Body of pancreas (tissue), 4 donors: ENCODE results near the gene SLC35F3.

Experiments used
- CTCF ChIP-seq, 7 experiments: fragments of 450-650 bp in 4 of 7; fragments of 200-600 bp in 3 of 7; sonication (generic) in 3 of 7; IDR thresholded peaks; one replicate each; pipeline ENCODE4 v1.5.1; 2016 to 2019; ENCODE audit warnings: antibody characterized with exemption in 7 of 7
- POLR2A ChIP-seq, 3 donors: fragments of 450-650 bp; IDR thresholded peaks; one replicate each; pipeline ENCODE4 v1.6.1; 2016; ENCODE audit warnings: antibody characterized with exemption in 3 of 3, mild to moderate bottlenecking in 2 of 3

- TF ChIP-seq CTCF (IDR thresholded peaks at IDR 0.05), result no peak
- no peak for TF ChIP-seq POLR2A (IDR thresholded peaks at IDR 0.05)
These were observed 465.3 kb downstream of the SLC35F3 start for GRCh38 chr1:234369784-234370183.
